Smooth muscle cell (in vitro differentiated cells): Measurements from ENCODE around the gene SLC35F4. TPM values are rescaled to one million over a fixed set of nuclear protein-coding genes. Genes with fewer than 3 reads are reported as not detected.
"Not testable (repeated sequence)": the region's sequence is repeated elsewhere in the genome, so short reads cannot be mapped to it uniquely, and the experiment has no call there.

Experiments used
- DNase-seq: peaks from one replicate; lab custom pipeline; 2025; ENCODE audit not compliant: unreplicated experiment; lab: John Stamatoyannopoulos, UW
- H2AFZ ChIP-seq: fragments of 200-600 bp; sonication (generic); 2 replicates; pipeline ENCODE4 v1.6.0; 2016; ENCODE audit warnings: antibody characterized with exemption, low read depth, mild to moderate bottlenecking
- H3F3A ChIP-seq: fragments of 200-600 bp; sonication (generic); 2 replicates; pipeline ENCODE4 v1.6.0; 2017; ENCODE audit warnings: antibody characterized with exemption, low read depth
- H3K27ac ChIP-seq: fragments of 200-600 bp; sonication (generic); 2 replicates; pipeline ENCODE4 v1.5.1; 2016; ENCODE audit warnings: low read depth, mild to moderate bottlenecking
- H3K27me3 ChIP-seq: fragments of 200-600 bp; sonication (generic); 2 replicates; pipeline ENCODE4 v1.6.1; 2016; ENCODE audit warnings: low read depth, mild to moderate bottlenecking
- H3K36me3 ChIP-seq: fragments of 200-600 bp; sonication (generic); 2 replicates; pipeline ENCODE4 v1.5.1; 2016; ENCODE audit warnings: low read depth
- H3K4me1 ChIP-seq: fragments of 200-600 bp; sonication (generic); 2 replicates; pipeline ENCODE4 v1.5.1; 2016; ENCODE audit warnings: low read depth
- H3K4me2 ChIP-seq: fragments of 200-600 bp; sonication (generic); 2 replicates; pipeline ENCODE4 v1.6.0; 2016; ENCODE audit warnings: mild to moderate bottlenecking
- H3K4me3 ChIP-seq: fragments of 200-600 bp; sonication (generic); 2 replicates; pipeline ENCODE4 v1.5.1; 2016; ENCODE audit warnings: mild to moderate bottlenecking
- H3K79me2 ChIP-seq: fragments of 200-600 bp; sonication (generic); 2 replicates; pipeline ENCODE4 v1.6.0; 2016; ENCODE audit warnings: low read depth, mild to moderate bottlenecking
- H3K9ac ChIP-seq: fragments of 200-600 bp; sonication (generic); 2 replicates; pipeline ENCODE4 v1.6.0; 2016; ENCODE audit warnings: low read depth
- H3K9me3 ChIP-seq: fragments of 200-600 bp; sonication (generic); replicated peaks from 2 replicates; pipeline ENCODE4 v1.5.1; 2016; ENCODE audit warnings: low read depth
- H4K20me1 ChIP-seq: fragments of 200-600 bp; sonication (generic); 2 replicates; pipeline ENCODE4 v1.6.0; 2016; ENCODE audit warnings: low read depth
- CTCF ChIP-seq: fragments of 200-600 bp; sonication (generic); IDR thresholded peaks from 2 replicates; pipeline ENCODE4 v1.5.1; 2017; ENCODE audit warnings: borderline replicate concordance, mild to moderate bottlenecking, antibody characterized with exemption; ENCODE audit not compliant: insufficient read depth, poor library complexity, severe bottlenecking
- WGBS: methylation state at CpG from one replicate; pipeline ENCODE4 v1.1.7; 2016; ENCODE audit warnings: low lambda C conversion rate; 5-methylcytosine and 5-hydroxymethylcytosine counted together
- polyA plus RNA-seq: library from polyadenylated mRNA; unstranded; fragments of >200 nt; fragmentation: Nextera tagmentation; extraction: Ambion mirVana; gene quantifications from 2 replicates; pipeline ENCODE4 v1.2.1, GENCODE V29; 2016
- total RNA-seq: library from RNA; depleted of rRNA; stranded (reverse); fragments of >200 nt; gene quantifications from 2 replicates; pipeline ENCODE4 v1.2.3, GENCODE V29; 2014

Gene SLC35F4
- total and polyA plus RNA-seq, 2 experiments from 2014 or later: not detected

GRCh38 chr14:57712102-57712501 lies 153.8 kb downstream of the SLC35F4 start:
- H3K36me3 ChIP-seq: no peaks in the 10 kb centered on the region
- H3K4me3 ChIP-seq: no peak overlapping the region
- no peak overlapping the region for H2AFZ ChIP-seq
- no peak for TF ChIP-seq CTCF
- H3K27me3 ChIP-seq: no peaks in the 10 kb centered on the region
- H3F3A ChIP-seq: no peaks in the 10 kb centered on the region
- no peaks in the 10 kb centered on the region for H3K79me2 ChIP-seq
- H3K4me2 ChIP-seq: no peak overlapping the region
- no peaks in the 10 kb centered on the region for H3K9me3 ChIP-seq
- no peaks in the 10 kb centered on the region for H4K20me1 ChIP-seq
- no peak for DNase-seq
- 76% methylated on average over 3 of the region's 3 CpGs for WGBS
- no peak overlapping the region for H3K9ac ChIP-seq
- no peak overlapping the region for H3K27ac ChIP-seq
- H3K4me1 ChIP-seq: peaks cover 9% of the 10 kb centered on the region

- H2AFZ ChIP-seq: no peak overlapping the region
- H3K27me3 ChIP-seq: no peaks in the 10 kb centered on the region
- H3K4me2 ChIP-seq: no peak overlapping the region
- no peak overlapping the region for H3K9ac ChIP-seq
- no peaks in the 10 kb centered on the region for H3K79me2 ChIP-seq
- no peaks in the 10 kb centered on the region for H3K9me3 ChIP-seq
- 52% methylated on average over 2 of the region's 2 CpGs for WGBS
- DNase-seq: no peak
- TF ChIP-seq CTCF: no peak
- H3K27ac ChIP-seq: no peak overlapping the region
- no peaks in the 10 kb centered on the region for H3K36me3 ChIP-seq
- H3F3A ChIP-seq: no peaks in the 10 kb centered on the region
- H4K20me1 ChIP-seq: no peaks in the 10 kb centered on the region
- peaks cover 9% of the 10 kb centered on the region for H3K4me1 ChIP-seq
- no peak overlapping the region for H3K4me3 ChIP-seq
These were observed 156.0 kb downstream of the SLC35F4 start for GRCh38 chr14:57709909-57710308.

- H3K27ac ChIP-seq, H3K9ac ChIP-seq, H4K20me1 ChIP-seq, H3K9me3 ChIP-seq, H3K4me2 ChIP-seq, H3K4me1 ChIP-seq, DNase-seq, H3K27me3 ChIP-seq, H2AFZ ChIP-seq, H3K79me2 ChIP-seq, H3K36me3 ChIP-seq, H3K4me3 ChIP-seq, H3F3A ChIP-seq: not testable (repeated sequence)
- 91% methylated on average over 5 of the region's 5 CpGs for WGBS
These were observed 156.8 kb downstream of the SLC35F4 start for GRCh38 chr14:57709086-57709485.

- Histone ChIP-seq H3K4me3 (no peak overlapping the region), H3K27ac (no peak overlapping the region), H3K36me3 (no peaks in the 10 kb centered on the region), H3K4me1 (no peaks in the 10 kb centered on the region), H3K9ac (no peak overlapping the region), H3K27me3 (no peaks in the 10 kb centered on the region), H4K20me1 (no peaks in the 10 kb centered on the region), H3K4me2 (no peak overlapping the region), H3K79me2 (no peaks in the 10 kb centered on the region), H2AFZ (no peak overlapping the region), H3F3A (no peaks in the 10 kb centered on the region), H3K9me3 (no peaks in the 10 kb centered on the region)
- WGBS: 63% methylated on average over 5 of the region's 5 CpGs
- TF ChIP-seq CTCF: no peak
- DNase-seq: no peak
These were observed 158.7 kb downstream of the SLC35F4 start for GRCh38 chr14:57707219-57707618.
